Activated T-cell treated with anti-CD3 and anti-CD28 coated beads, Interleukin-2, amount 50 U/mL, for 1 hour (primary cell): ENCODE data around the gene CRIM1.

Experiments
- DNase-seq: peaks from one replicate; pipeline ENCODE4 v3.0.0-alpha.2; 2020

The CRIM1 gene

DNA sequence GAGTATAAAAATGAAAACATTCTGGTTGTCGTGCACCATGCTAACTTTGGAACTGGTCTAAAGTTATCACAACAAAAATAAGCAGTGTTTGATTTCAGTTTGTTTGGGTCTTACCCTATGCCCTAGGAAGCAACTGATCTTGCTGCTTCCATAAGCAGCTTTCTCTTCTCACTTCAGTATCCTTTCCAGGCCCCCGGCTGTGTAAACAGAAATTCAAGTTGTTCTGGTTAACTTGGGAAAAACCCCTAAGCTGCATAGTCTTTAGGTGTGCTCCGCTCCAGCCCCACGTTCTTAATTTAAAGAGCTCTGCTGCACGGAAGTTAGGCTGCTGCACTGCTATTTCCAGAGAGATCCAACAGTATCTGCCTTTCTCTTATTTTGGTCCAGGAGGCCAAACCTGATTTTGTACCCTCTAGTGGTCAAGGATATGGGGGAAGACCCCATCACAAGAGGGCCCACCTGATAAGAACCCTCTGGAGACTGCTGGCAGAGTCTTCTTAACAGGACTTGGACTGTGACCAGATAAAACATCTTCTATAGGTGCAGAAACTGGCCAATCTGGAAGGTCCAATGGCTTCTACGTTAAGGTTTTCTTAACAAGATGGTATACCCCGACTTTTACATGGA lies 173.3 kb downstream of the CRIM1 start:
- DNase-seq = no peak

DNA sequence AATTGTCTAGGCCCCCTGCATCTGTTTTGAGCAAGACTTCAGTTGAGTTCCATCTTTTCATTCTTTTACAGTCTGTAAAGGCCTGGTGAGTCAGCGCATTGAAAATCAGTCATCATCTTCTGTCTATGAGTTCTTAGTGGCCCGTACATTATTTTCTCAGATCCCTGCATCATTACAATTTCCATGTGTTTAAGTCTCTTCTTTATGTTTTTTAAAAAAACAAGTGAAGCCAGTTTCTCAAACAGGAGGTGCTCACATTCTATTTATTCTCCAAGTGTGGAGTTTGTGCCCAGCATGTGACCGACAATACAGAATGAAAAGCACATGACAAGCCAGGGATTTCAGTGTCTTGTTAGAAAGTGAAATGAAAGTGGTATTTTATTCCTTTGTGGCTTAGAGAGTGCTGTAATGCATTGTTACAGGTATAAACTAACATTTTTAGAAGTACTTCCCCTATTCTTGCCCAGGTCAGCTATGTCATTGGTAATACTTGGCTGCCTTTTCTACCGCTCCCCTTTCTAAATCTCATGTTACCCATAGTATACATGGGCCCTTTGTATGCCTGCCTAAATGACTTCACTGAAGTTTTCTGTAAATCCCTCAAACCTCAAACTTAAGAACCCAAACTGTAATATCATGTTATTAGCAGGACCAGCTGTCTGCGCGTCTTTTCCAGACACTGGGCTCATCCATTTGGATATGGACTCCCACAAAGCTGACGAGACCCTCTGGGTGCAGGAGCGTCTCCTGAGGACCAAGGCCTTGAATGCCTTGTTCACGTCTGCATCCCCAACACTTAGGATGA lies 174.8 kb downstream of the CRIM1 start:
- DNase-seq = no peak

DNA sequence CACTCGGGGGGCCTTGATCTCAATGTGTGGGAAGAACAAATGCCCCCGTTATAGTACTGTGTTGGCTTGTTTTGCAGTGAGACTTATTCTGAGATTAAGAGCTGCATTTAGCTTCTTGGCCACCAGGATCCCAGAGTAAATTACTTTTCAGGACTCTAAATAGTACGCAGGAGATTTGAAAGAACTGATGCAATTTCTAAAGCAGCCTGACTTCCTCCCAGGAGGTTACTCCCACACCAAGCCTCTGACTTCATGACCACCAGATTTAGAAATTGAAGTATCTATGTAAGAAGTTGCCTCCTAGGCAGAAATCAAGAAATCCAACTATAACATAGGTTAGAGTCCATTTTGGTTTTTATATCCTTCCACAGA lies 175.4 kb downstream of the CRIM1 start:
- DNase-seq = no peak

DNA sequence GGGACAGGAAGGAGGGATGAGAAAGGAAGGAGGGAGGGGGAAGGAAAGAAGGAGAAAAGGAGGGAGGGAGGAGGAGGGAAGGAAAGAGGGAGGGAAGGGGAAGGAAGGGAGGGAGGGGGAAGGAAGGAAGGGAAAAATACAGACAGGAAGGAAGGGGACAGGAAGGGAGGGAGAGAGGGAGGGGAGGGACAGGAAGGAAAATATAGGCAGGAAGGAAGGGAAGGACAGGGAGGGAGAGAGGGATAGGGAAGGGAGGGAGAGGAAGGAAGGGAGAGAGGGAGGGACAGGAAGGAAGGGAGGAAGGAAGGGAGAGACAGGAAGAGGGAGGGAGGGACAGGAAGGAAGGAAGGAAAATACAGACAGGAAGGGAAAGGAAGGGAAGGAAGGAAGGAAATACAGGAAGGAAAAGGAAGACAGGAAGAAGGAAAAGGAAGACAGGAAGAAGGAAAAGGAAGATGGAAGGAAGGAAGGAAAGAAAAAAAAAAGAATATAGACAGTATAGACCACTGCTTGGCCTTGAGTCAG lies 178.8 kb downstream of the CRIM1 start:
- DNase-seq = no peak

DNA sequence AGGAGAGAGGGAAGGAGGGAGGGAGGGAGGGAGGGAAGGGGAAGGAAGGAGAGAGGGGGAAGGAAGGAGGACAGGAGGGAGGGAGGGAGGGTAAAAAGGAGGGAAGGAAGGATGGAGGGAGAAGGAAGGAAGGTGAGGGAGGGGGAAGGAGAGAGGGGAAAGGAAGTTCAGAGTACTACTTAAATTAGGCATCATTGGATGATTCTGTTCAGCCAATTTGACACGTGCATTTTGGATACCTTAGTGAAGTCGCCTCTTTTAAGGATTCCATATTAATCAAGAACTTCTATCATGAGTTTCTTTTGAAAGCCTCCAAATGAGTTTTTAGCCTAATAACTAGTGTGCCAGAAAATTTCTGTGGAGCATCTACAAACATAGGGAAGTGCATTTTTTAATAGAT lies 179.5 kb downstream of the CRIM1 start:
- no peak for DNase-seq

DNA sequence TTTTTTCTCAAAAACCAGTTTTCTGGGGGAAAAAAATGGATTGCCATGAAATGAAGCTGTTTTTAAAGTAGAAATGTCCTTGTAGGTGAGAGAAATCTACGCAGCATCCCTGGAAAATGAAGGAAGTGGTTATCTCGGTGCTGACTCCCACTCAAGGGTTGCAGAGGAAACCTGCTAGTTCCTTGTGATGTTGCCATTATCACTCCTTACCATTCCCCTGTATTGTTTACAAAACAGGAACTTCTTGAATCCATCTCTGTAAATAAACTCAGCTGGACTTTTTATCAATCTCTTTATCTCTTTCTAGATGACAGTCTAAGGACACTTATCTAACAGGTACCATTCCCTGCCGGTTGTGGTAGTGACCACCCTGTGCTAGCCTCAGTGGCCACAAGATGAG lies 181.2 kb downstream of the CRIM1 start:
- DNase-seq = no peak

DNA sequence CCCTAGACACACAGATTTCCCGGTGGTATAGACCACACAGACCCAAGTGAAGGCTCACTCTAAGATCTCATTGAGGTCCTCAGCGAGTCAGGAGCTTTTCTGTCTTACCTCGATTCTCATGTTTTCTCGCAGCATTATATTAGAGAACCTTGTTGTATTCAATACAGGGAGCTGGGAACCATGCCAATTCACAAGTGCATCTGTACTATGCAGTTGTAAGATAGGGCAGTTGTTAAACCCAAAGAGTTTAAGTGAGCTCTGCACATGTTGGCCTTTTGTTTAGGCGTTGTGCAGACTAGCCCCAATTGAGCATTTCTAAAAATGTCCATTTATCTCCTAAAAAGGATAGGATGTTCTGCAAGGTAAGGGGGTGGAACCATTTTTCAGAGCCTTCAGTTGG lies 182.8 kb downstream of the CRIM1 start:
- DNase-seq = no peak

DNA sequence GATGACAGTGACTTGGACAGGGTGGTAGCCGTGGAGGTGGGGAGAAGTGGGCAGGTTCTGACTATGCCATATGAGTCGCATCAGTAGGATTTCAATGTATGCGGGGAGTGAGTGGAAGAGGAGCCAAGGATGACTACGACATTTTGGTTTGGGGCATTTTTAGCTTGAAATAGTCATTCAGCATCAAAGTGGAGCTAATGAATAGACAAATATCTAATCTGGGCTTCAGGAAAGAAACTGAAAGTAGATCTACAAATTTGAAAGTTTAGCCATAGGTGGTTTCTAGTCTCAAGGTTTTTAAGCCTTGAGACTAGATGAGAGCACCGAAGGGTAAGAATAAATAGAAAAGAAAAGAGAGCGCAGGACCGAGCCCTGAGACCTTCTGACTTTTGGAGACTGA lies 184.1 kb downstream of the CRIM1 start:
- no peak for DNase-seq

DNA sequence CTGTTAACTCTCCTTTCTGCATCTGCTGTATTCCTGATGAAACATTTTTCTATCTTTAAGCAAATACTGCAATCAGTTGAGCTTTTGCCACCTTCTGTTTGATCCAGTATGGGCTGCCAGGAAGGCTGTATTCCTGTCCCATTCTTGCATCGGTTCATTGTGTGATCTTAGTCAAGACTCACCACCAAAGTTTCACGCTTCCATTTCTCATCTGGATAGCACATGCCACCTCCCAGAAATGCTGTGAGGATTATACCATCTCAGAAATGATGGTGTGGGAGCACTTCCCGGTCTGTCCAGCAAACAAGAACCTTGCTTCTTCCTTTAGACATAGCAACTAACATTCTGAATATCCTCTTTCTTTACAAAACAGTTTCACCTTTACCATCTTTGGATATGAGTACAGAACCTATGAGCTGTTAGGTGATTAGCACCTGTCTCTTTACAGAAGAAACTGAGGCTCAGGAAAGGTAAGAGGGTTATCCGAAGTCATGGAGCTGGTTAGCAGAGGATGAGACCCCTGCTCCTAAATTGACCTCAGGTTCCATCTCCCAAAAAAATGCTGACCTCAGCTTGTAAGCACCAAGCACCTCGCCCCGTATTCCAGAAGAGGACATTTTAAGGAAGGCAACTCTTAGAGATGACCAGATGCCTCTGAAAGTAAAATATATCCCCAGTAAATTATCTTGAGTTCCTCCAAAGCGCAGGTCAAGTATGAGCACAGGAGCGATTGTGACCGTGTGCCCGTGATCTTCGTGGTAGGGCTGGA lies 185.6 kb downstream of the CRIM1 start:
- no peak for DNase-seq

DNA sequence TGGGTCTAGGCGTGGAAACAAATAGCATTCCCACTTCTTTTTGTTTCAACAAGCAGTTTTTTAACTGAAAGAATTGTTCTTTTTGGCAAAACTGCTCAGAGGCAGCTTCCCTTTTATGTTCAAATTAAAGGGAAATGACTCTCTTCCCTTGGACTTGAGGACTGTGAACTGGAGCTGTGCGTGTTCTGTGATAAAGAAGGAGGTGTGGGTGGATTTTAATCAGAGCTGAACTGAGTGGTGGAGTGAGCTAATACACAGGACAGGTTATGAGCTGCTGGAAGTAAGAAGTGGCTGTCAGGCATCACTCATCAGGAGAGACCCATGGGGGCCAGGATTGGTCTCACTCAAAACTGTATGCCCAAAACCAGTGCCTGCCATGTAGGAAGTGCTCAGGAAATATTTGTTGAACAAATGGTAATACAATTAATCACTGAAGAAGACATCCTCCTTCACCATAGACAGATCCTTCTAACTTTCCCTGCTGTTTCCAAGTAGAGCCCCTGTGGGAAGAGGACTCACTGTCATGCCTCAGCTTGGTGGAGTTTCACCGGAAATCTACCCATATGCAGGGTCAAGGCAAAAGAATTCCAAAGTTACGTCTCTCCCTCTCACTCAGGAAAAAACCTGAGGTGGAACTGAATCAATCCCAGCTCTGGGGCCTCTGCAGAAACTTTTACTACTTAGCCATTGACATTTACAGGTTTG lies 186.5 kb downstream of the CRIM1 start:
- DNase-seq = no peak

DNA sequence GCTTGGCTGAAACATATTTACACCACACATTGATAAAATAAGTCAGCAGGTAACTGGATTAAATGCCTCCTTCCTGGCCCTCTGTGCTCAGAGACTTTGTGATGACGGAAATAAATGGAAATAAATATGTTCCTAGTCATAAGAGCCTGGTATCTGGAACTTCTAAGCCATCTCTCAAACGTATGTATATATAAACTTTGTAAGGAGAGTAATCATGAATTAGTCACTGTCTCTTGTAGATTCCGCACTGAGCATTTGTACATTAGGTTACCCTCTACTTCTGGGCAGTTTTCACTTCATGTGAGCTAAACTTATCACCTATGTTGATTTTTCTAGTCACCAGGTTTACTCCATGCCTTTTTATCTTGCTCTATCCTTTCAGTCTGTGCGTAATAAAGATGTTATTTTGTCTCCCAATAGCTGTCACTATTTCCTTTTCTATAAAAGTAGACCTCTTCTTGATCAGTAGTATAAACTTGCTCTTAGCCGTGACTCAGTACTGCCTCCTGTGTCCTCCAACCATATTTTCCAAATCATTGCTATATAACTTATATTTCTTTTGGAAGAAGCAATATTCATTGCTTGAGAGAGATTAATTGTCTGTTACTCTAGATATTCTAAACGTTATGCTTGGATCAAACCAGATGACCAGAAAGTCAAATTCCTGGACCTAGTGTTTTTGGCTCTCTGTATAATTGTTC lies 189.2 kb downstream of the CRIM1 start:
- DNase-seq = no peak

DNA sequence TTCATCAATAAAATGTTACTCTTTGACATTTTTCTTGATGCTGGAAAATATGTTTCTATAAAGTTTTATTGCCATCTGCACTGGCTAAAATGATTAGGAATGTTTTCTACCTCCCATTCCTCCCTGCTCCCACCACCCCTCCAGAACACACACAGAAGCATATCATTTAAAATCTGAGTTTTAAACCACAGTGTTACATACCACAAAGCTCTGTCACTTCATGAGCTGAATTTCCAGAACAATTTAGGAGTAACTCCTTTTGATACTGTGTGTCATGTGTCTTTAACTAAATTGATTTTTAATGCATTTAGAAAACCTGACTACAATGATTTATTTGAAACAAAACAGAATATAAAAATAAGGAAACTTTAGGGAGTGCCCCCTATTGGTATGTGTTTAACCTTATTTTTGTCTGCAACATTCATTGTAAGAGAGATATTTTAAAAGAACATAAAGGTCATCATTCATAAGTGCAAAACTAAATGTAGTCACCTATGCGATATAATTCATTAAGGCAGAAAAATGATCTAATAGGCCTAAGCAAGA lies 190.4 kb downstream of the CRIM1 start:
- no peak for DNase-seq

DNA sequence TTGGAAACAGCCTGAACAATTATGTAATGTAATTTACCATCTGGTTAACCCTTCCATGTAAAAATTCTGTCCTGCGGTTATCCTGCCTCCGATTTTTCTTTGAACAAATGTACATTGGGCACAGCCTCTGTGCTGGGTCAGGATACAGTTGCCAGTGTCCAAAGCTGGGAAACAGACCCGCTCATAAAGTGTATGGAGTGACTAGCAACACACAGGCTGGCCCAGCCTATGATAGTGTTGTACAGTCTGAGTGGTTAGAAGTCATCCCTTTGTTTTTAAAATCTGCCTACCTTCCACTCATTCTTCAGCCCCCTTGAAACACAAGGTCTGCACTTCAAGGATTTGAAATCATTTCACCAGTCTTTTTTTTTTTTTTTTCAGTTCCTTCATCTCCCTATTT lies 192.3 kb downstream of the CRIM1 start:
- DNase-seq = no peak

DNA sequence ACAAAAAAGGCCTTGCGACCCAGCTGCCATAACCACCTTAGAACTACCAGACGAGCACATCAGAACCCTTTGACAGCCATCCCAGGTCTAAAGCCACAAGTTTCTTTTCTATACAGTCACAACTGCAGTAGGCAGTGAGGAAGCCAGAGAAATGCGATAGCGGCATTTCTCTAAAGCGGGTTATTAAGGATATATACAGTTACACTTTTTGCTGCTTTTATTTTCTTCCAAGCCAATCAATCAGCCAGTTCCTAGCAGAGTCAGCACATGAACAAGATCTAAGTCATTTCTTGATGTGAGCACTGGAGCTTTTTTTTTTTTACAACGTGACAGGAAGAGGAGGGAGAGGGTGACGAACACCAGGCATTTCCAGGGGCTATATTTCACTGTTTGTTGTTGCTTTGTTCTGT lies 193.6 kb downstream of the CRIM1 start:
- no peak for DNase-seq

DNA sequence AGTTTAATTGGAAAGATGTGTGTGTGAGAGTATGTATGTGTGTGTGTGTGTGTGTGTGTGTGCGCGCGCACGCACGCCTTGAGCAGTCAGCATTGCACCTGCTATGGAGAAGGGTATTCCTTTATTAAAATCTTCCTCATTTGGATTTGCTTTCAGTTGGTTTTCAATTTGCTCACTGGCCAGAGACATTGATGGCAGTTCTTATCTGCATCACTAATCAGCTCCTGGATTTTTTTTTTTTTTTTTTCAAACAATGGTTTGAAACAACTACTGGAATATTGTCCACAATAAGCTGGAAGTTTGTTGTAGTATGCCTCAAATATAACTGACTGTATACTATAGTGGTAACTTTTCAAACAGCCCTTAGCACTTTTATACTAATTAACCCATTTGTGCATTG lies 194.4 kb downstream of the CRIM1 start:
- DNase-seq = no peak

DNA sequence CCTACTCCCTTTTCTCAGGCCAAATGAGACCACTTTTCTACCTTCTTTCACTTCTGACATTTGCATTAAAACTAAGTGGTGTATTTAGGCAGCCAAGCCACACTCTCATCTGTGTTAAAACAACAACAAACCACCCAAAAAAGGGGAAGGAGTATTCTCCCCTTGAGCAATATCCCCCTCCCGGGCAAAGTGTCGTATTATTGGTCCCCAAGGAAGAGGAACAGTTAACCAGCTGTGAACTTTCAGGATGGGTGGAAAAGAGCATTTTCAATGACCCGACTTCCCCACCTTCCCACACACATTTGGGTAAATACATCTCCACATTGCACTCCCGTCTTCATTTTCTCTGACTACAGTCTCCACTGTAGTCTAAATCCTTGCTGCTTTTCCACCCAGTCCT lies 198.1 kb downstream of the CRIM1 start:
- DNase-seq = no peak

DNA sequence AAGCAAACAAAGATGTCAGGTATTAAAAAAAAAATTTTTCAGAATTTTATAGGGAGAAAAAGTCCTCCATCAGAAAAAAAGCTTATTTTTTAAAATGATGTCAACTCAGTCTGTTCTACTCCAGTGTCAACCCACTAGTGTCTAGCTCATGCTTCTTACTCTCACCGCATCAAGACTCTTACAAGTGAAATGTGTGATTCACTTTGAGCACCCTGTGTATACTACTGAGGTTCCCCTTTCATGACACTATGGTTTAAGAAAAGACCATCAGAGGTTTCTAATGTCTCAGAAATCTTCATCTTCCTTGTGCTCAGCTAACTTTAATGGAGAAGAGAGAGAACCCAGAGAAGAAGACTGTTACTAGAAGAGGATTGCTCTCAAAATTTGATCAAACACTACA lies 199.0 kb downstream of the CRIM1 start:
- DNase-seq = no peak

DNA sequence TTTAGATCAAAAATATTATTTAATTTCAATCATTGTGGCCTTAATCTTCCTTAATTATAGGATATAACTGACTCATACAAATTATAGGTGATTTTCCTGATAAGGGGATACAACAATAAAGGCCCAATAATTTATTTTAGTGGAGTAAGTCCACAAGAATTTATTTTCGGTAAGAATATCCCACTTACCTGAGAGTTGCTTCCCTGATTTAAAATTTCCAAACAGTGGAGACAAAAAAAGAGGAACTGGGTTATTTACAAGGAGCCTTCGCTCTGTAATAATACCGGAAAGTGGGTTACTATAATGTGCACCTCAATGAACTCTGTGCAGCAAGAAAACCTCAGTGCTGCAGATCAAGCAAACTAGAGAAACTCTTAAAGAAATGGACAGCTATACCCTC lies 200.2 kb downstream of the CRIM1 start:
- DNase-seq = no peak

DNA sequence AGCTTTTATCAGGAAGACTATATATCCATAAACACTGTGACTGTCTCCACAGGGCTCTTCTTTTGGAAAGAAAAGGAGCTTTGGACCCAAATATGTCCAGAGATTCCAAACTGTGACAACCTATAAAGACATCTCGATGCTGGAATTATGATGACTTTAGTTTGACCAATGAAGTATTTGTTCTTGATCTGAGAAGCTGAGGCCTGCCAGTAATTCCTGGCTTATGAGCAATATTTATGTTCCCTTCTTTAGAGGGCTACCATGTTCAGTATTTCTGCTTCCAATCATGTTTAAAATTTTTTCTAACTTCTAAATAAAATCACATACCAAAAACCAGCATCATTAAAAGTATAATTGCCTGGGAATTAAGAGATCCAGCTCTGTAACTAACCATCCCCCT lies 201.3 kb downstream of the CRIM1 start:
- DNase-seq = no peak

DNA sequence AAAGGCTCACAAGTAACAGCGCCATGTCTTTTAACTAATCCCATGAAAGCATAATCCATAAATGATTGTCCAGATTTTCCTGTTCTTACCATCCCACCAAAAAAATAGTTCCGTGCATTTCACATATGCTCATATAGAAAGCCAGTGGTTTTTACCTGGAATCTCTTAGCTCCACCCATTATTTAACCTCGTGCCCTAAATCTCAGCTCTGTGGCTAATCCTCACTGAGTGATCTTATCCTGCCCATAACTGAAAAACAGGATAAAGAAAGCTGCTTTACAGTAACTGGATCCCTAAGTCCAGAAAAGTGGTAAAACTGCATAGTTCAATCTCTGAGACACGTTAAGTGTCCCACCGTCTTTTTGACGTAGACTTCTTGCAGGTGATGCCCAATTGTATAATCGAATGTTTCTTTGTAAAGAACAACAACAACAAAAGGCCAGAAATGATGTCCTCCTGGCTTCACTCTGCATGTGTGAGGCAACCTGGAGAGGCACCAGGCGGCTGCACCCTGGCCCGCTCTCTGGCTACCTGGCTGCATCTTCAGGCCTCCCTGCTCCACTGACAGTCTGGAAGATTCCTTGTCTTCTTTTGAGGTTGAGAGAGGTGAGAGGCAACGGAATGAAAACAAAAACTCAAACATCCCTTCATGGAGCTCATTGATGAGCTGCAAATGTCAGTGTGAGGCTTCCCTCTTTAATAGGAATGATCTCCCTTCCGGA lies 203.8 kb downstream of the CRIM1 start:
- DNase-seq = no peak

DNA sequence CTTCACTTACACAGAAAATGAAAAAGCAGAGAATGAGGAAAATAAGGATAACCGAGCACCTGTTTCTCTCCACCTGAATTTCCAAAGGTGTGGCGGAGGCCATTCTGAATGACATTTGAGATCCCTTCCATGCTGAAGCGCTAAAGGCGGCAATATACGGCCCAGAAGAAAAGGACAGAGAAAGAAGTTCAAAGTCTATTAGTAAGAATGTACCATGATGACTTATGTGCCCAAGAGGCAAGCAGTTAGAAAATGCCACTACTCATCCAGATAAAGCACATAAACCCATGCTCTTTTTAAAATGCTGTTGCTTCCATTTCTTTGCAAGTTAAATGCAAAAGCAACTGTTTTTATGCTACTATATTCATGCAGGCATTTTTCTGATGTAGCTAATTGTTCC lies 205.1 kb downstream of the CRIM1 start:
- no peak for DNase-seq
